HCT116 (cell line): ENCODE results near the gene DNASE1L1. TPM values are rescaled to one million over a fixed set of nuclear protein-coding genes. Genes with fewer than 3 reads are reported as not detected.

Experiments used
- ATAC-seq: fragments of 200-7000 bp; cut with Tn5 transposase; 2 replicates; pipeline ENCODE4 v1.9.1; 2020; ENCODE audit warnings: mild to moderate bottlenecking, moderate library complexity
- BruUV-seq: library from RNA; stranded (reverse); fragments of 400-500 nt; replicated peaks from 2 replicates; lab custom pipeline; 2021; lab: Mats Ljungman, UMichigan
- CTCF ChIA-PET: fragments of 300-600 bp; sonication (Branson Sonifier 250); formaldehyde crosslinking; loops from one replicate; lab custom pipeline; 2021; ENCODE audit warnings: antibody characterized with exemption; lab: Charles Lee
- POLR2A ChIA-PET: fragments of 300-600, 350-600 bp; sonication (Branson Sonifier 250); formaldehyde crosslinking; loops from one replicate; lab custom pipeline; 2021; ENCODE audit warnings: antibody characterized with exemption; lab: Charles Lee
- RAD21 ChIA-PET, 2 experiments: fragments of 300-600 bp; sonication (Branson Sonifier 250); formaldehyde crosslinking; loops; one replicate each; lab custom pipeline; 2023; ENCODE audit warnings: low total read pairs in 2 of 2; ENCODE audit not compliant: uncharacterized antibody in 2 of 2, unreplicated experiment in 2 of 2, low non-redundant PET in 1 of 2; lab: Charles Lee
- DNase-seq: peaks from one replicate; pipeline ENCODE4 v3.0.0-alpha.2; 2010; ENCODE audit warnings: low read depth, low spot score
- H2AFZ ChIP-seq: fragments of 200-600 bp; shearing (Covaris generic), sonication (generic); 2 replicates; pipeline ENCODE4 v1.6.1; 2017; ENCODE audit warnings: low read depth, mixed run types, mixed read lengths, antibody characterized with exemption, low read length; ENCODE audit not compliant: poor library complexity, severe bottlenecking
- H3K27ac ChIP-seq: 2 replicates; pipeline ENCODE4 v1.5.1; 2012; ENCODE audit warnings: low read depth, low read length
- H3K27me3 ChIP-seq: fragments of 200-600 bp; sonication (generic); 2 replicates; pipeline ENCODE4 v1.6.1; 2016; ENCODE audit warnings: mixed run types, low read length, mixed read lengths; ENCODE audit not compliant: insufficient read depth
- H3K36me3 ChIP-seq, 2 experiments: fragments of 200-500 bp in 1 of 2; fragments of 200-600 bp in 1 of 2; sonication (Bioruptor generic) in 1 of 2; sonication (generic) in 1 of 2; 2 replicates each; pipeline versions ENCODE4 v1.5.1 to v1.6.1; 2014 to 2016; ENCODE audit warnings: low read length in 2 of 2, inconsistent platforms in 1 of 2, mixed read lengths in 1 of 2, mixed run types in 1 of 2; ENCODE audit not compliant: insufficient read depth in 2 of 2, control insufficient read depth in 1 of 2
- H3K4me1 ChIP-seq, 2 experiments: fragments of 200-600 bp in 1 of 2; sonication (generic) in 1 of 2; 2 replicates each; pipeline versions ENCODE4 v1.5.1 to v1.6.1; 2012 to 2017; ENCODE audit warnings: low read length in 2 of 2, inconsistent platforms in 1 of 2, mild to moderate bottlenecking in 1 of 2, mixed read lengths in 1 of 2, mixed run types in 1 of 2, moderate library complexity in 1 of 2; ENCODE audit not compliant: insufficient read depth in 2 of 2, control insufficient read depth in 1 of 2
- H3K4me2 ChIP-seq: fragments of 200-600 bp; sonication (generic); 2 replicates; pipeline ENCODE4 v1.6.1; 2017; ENCODE audit warnings: mixed run types, low read length, mixed read lengths
- H3K4me3 ChIP-seq, 2 experiments: fragments of 200-600 bp in 1 of 2; sonication (generic) in 1 of 2; replicated peaks in 1 of 2; 2 replicates each; pipeline ENCODE4 v1.5.1; 2011 to 2016; ENCODE audit warnings: low read length in 2 of 2, control low read depth in 1 of 2, low read depth in 1 of 2, mild to moderate bottlenecking in 1 of 2, mixed read lengths in 1 of 2, mixed run types in 1 of 2
- H3K79me2 ChIP-seq: fragments of 200-600 bp; sonication (generic); 2 replicates; pipeline ENCODE4 v1.6.1; 2017; ENCODE audit warnings: mild to moderate bottlenecking, mixed run types, low read length, moderate library complexity, mixed read lengths; ENCODE audit not compliant: insufficient read depth
- H3K9ac ChIP-seq: fragments of 200-600 bp; sonication (generic); 2 replicates; pipeline ENCODE4 v1.6.1; 2016; ENCODE audit warnings: low read length, mixed read lengths
- H3K9me2 ChIP-seq: fragments of 200-600 bp; sonication (generic), shearing (Covaris generic); 2 replicates; pipeline ENCODE4 v1.6.1; 2017; ENCODE audit warnings: mixed run types, mild to moderate bottlenecking, moderate library complexity; ENCODE audit not compliant: insufficient read depth
- H3K9me3 ChIP-seq, 2 experiments: fragments of 200-500 bp in 1 of 2; fragments of 200-600 bp in 1 of 2; sonication (Bioruptor generic) in 1 of 2; sonication (generic) in 1 of 2; 2 replicates each; pipeline ENCODE4 v1.6.1; 2014 to 2017; ENCODE audit warnings: low read length in 2 of 2, mixed read lengths in 2 of 2, inconsistent platforms in 1 of 2, low read depth in 1 of 2, mild to moderate bottlenecking in 1 of 2, mixed run types in 1 of 2, moderate library complexity in 1 of 2; ENCODE audit not compliant: control insufficient read depth in 1 of 2, insufficient read depth in 1 of 2
- H4K20me1 ChIP-seq: fragments of 200-600 bp; sonication (generic), shearing (Covaris generic); 2 replicates; pipeline ENCODE4 v1.6.1; 2017; ENCODE audit warnings: mixed run types, mild to moderate bottlenecking, moderate library complexity; ENCODE audit not compliant: insufficient read depth
- CEBPB ChIP-seq: IDR thresholded peaks from 2 replicates; pipeline ENCODE4 v1.6.1; 2012; ENCODE audit warnings: low read depth
- ELF1 ChIP-seq: IDR thresholded peaks from 2 replicates; pipeline ENCODE4 v1.6.1; 2012; ENCODE audit warnings: low read depth, borderline replicate concordance
- EZH2phosphoT487 ChIP-seq: fragments of 200-600 bp; IDR thresholded peaks from 2 replicates; pipeline ENCODE4 v1.6.1; 2018; ENCODE audit warnings: antibody characterized with exemption, borderline replicate concordance
- FOSL1 ChIP-seq: IDR thresholded peaks from 2 replicates; pipeline ENCODE4 v1.6.1; 2012; ENCODE audit warnings: low read depth
- JUND ChIP-seq: IDR thresholded peaks from 2 replicates; pipeline ENCODE4 v1.6.1; 2012
- POLR2AphosphoS5 ChIP-seq: IDR thresholded peaks from 2 replicates; pipeline ENCODE4 v1.6.1; 2011; ENCODE audit warnings: mild to moderate bottlenecking, low read depth, low read length, moderate library complexity
- RAD21 ChIP-seq: IDR thresholded peaks from 2 replicates; pipeline ENCODE4 v1.6.1; 2012; ENCODE audit warnings: low read depth, mild to moderate bottlenecking
- SIN3A ChIP-seq: IDR thresholded peaks from 2 replicates; pipeline ENCODE4 v1.6.1; 2012; ENCODE audit warnings: low read depth
- SP1 ChIP-seq: IDR thresholded peaks from 2 replicates; pipeline ENCODE4 v1.6.1; 2012; ENCODE audit warnings: low read depth
- SRF ChIP-seq: IDR thresholded peaks from 2 replicates; pipeline ENCODE4 v1.6.1; 2012; ENCODE audit warnings: low read depth
- ZFX ChIP-seq: fragments of 450-650 bp; IDR thresholded peaks from 2 replicates; pipeline ENCODE4 v1.6.1; 2017
- intact Hi-C: fragments of 100-400 bp; cut with micrococcal nuclease; formaldehyde crosslinking; loops from 2 replicates; pipeline ENCODE4 v1.10.0; 2022
- total RNA-seq: library from RNA; stranded (reverse); gene quantifications from one replicate; pipeline ENCODE4 v1.2.1, GENCODE V29; 2021; ENCODE audit not compliant: unreplicated experiment
- TF ChIP-seq, protein P1 (sequence below): IDR thresholded peaks from 2 replicates; pipeline ENCODE4 v1.6.1; 2012

The DNASE1L1 gene
- total RNA-seq, 1 experiment from 2014 or later, result 16.5 TPM

DNA sequence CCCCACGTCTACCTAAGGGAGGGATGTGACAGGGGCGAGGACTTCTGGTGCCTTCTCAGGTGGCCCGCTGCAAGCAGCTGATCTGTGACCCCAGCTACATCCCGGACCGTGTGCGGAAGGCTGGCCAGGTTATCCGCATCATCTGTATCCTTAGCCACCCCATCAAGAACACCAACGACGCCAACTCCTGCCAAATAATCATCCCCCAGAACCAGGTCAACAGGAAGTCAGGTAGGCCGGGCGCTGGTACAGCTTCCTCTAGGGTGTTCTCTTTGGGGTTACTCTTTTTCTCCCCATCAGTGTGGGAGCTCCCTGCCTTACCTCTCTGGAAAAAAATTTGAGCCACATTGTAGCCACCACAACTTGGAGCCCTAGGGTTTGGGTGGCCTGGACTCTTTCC, 32.5 kb upstream of the DNASE1L1 start (continued):
- TF ChIP-seq CEBPB (no peak), JUND (no peak), ZFX (no peak), ELF1 (no peak), EZH2phosphoT487 (no peak), SIN3A (no peak), SRF (no peak)

GRCh38 chrX:154440623-154441357, 31.7 kb upstream of the DNASE1L1 start:
- Histone ChIP-seq H3K79me2 (peaks cover 37% of the 10 kb centered on the region), H4K20me1 (no peaks in the 10 kb centered on the region), H3K4me1 (peaks cover 8 to 29% of the 10 kb centered on the region in 2 experiments; a peak in 3 of 4 replicates), H3K9ac (no peak overlapping the region), H3K9me2 (no peaks in the 10 kb centered on the region), H3K27ac (no peak overlapping the region), H3K9me3 (no peaks in the 10 kb centered on the region), H3K4me2 (no peak overlapping the region), H3K36me3 (no peaks in the 10 kb centered on the region; a peak in 1 of 4 replicates), H3K4me3 (no peak overlapping the region), H2AFZ (no peak overlapping the region), H3K27me3 (no peaks in the 10 kb centered on the region)
- BruUV-seq, result no TSS peak
- RAD21 ChIA-PET, result no interaction called here
- POLR2A ChIA-PET, result interaction anchor here (1.1 kb wide), 1 partner anchor 31 kb away, joined by 3 read pairs; no protein-coding TSS in a partner anchor
- TF ChIP-seq, protein P1, sequence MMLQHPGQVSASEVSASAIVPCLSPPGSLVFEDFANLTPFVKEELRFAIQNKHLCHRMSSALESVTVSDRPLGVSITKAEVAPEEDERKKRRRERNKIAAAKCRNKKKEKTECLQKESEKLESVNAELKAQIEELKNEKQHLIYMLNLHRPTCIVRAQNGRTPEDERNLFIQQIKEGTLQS, result no peak
- TF ChIP-seq SRF (no peak), SP1 (no peak), FOSL1 (no peak), POLR2AphosphoS5 (no peak), RAD21 (no peak), SIN3A (no peak), ELF1 (no peak), ZFX (no peak)
- intact Hi-C loops, result loop anchor here (5.0 kb wide), 1 partner anchor 37 kb away; the partner anchor contains the start of gene LAGE3
- ATAC-seq, result no peak
- DNase-seq, result no peak
- CTCF ChIA-PET, result no interaction called here
